NAMALWA (cell line): ENCODE results near the gene DIPK1A.

Experiments used
- DNase-seq: peaks from one replicate; pipeline ENCODE4 v3.0.0-alpha.2; 2015; ENCODE audit warnings: low spot score

DIPK1A gene

DNA sequence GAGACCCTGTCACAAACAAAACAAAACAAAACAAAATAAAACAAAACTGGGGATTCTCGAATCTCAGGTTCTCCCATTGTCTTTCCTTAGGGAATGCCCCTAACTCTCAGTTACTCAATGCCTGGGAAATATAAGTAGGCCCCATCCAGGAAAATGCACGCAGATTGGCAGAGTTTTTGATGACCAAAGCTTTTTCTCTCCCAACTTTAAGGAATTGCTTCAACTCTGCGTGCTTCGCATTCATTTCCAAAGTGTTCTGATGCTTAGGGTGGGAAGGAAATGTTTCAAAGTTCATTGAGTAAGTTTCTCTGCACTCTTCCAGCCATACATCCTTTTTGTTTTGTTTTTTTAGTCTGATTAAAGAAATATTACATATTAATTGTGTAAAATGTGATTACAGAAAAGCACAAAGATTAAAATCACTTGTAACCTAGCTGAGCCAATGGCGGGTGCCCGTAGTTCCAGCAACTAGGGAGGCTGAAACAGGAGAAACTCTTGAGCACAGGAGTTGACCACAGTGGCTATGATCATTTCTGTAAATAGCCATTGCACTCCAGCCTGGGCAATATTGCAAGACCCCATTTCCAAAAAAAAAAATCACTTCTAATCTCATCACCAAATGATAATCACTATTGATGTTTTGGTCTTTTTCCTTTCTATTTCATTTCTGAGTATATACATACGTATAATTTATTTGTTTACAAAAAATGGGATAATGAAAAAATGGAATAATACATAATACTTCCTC is 157.9 kb downstream of the DIPK1A start:
- DNase-seq = no peak

DNA sequence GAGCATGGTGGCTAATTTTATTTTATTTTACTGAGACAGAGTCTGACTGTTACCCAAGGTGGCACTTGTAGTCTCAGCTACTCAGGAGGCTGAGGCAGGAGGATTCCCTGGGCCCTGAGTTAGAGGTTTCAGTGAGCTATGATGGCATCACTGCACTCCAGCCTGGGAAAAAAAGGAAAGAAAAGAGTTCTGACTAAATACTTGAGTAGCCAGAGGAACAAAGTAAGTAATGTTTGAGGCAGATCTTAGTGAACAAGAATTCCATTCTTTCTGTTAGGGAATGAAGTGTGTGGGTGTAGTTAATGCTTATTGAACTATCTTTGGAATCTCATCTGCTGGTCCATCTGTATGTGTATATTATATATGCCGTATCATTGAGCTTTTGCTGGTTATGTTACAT is 163.3 kb downstream of the DIPK1A start:
- no peak for DNase-seq

DNA sequence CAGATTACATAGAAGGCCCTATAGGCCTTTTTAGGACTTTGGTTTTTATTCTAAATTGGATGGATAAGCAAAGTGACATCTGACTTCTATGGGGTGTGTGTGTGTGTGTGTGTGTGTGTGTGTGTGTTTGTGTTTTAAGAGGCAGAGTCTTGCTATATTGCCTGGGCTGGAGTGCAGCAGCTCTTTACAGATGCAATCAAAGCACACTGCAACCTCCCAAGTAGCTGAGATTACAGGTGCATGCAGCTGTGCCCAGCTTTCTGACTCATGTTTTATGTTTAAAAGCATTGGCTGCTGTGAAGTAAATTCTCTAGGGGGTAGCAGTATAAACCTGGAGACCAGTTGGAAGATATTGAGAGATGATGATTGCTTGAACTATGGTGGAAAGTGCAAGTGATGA is 164.0 kb downstream of the DIPK1A start:
- DNase-seq = no peak

DNA sequence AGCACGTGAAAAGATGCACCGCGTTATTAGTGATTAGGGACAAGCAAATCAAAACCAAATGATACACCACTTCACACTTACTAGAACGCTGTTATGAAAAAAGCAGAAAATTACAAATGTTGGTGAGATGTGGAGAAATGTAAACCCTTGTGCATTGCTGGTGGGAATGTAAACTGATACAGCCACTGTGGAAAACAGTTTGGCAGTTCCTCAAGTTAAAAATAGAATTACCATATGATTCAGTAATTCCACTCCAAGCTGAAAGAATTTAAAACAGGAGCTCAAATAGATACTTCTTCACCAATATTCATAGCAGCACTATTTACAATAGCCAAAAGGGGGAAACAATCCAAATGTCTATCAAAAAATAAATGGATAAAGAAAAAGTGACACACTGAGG is 166.1 kb downstream of the DIPK1A start:
- DNase-seq = no peak

DNA sequence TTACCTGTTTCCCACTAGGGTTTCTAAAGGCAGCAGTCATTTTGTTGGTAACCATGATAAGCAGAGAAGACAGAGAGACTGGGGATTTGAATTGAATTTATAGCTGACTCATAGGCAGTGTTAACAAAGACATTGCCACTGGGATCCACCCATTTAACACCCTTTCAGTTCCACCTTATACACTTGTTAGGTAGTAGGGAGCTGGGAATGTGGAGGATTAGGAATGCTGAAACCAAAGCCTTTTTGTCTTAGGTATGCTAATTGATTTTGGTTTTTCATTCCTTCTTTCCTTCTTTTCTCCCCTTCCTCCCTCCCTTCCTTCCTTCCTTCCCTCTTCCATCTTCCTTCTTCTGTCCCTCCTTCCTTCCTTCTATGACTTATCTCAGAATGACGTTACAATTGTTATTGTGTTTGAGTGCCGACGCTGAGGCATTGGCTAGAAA is 168.9 kb downstream of the DIPK1A start:
- no peak for DNase-seq
